SK-N-SH (cell line): Measurements from ENCODE around the gene PARVA. TPM values are rescaled to one million over a fixed set of nuclear protein-coding genes. Genes with fewer than 3 reads are reported as not detected.
A peak's percentile ranks its signal among the peaks of the same experiment; 100 is the strongest.

Experiments
- CTCF ChIA-PET: fragments of 300-600, 350-600 bp; formaldehyde crosslinking; extraction: SDS; loops from one replicate; lab custom pipeline; 2021; lab: Yijun Ruan, JAX
- POLR2A ChIA-PET: fragments of 350-600 bp; sonication (Branson Sonifier 250); formaldehyde crosslinking; extraction: SDS; loops from one replicate; lab custom pipeline; 2020; ENCODE audit warnings: antibody characterized with exemption, inconsistent platforms; lab: Yijun Ruan, JAX
- DNase-seq: peaks from one replicate; pipeline ENCODE4 v3.0.0; 2012
- H2AFZ ChIP-seq: fragments of 200-600 bp; sonication (generic); 2 replicates; pipeline ENCODE4 v1.8.1; 2016; ENCODE audit warnings: antibody characterized with exemption, mild to moderate bottlenecking, low read depth
- H3F3A ChIP-seq: fragments of 200-600 bp; sonication (generic); replicated peaks from 2 replicates; pipeline ENCODE3; 2016; ENCODE audit warnings: antibody characterized with exemption, mild to moderate bottlenecking; ENCODE audit not compliant: insufficient read depth
- H3K27ac ChIP-seq, 2 experiments: fragments of 200-500 bp in 1 of 2; fragments of 200-600 bp in 1 of 2; sonication (Bioruptor generic) in 1 of 2; sonication (generic), shearing (Covaris generic) in 1 of 2; 2 replicates each; pipeline versions ENCODE4 v1.5.1 to v1.6.1; 2014 to 2016; ENCODE audit warnings: low read depth in 2 of 2, inconsistent platforms in 1 of 2, low read length in 1 of 2, mild to moderate bottlenecking in 1 of 2, mixed read lengths in 1 of 2
- H3K27me3 ChIP-seq: fragments of 200-600 bp; sonication (generic), shearing (Covaris generic); 2 replicates; pipeline ENCODE4 v1.6.1; 2016; ENCODE audit warnings: mixed run types; ENCODE audit not compliant: insufficient read depth
- H3K36me3 ChIP-seq, 2 experiments: fragments of 200-500 bp in 1 of 2; fragments of 200-600 bp in 1 of 2; sonication (Bioruptor generic) in 1 of 2; sonication (generic) in 1 of 2; replicated peaks in 1 of 2; 2 replicates each; pipeline versions ENCODE3 to v1.5.1; 2014 to 2016; ENCODE audit warnings: low read length in 1 of 2, mild to moderate bottlenecking in 1 of 2; ENCODE audit not compliant: insufficient read depth in 2 of 2, control insufficient read depth in 1 of 2
- H3K4me1 ChIP-seq, 2 experiments: fragments of 200-500 bp in 1 of 2; fragments of 200-600 bp in 1 of 2; sonication (Bioruptor generic) in 1 of 2; sonication (generic), shearing (Covaris generic) in 1 of 2; 2 replicates each; pipeline versions ENCODE4 v1.5.1 to v1.6.1; 2014 to 2016; ENCODE audit warnings: low read depth in 1 of 2, low read length in 1 of 2, mixed run types in 1 of 2; ENCODE audit not compliant: insufficient read depth in 2 of 2, control insufficient read depth in 1 of 2
- H3K4me2 ChIP-seq: fragments of 200-600 bp; sonication (generic), shearing (Covaris generic); 2 replicates; pipeline ENCODE4 v1.6.1; 2017; ENCODE audit warnings: mixed run types
- H3K4me3 ChIP-seq, 2 experiments: fragments of 200-500 bp in 1 of 2; fragments of 200-600 bp in 1 of 2; sonication (Bioruptor generic) in 1 of 2; sonication (generic), shearing (Covaris generic) in 1 of 2; 2 replicates each; pipeline versions ENCODE4 v1.5.1 to v1.8.1; 2014 to 2016; ENCODE audit warnings: low read depth in 2 of 2, inconsistent platforms in 1 of 2, low read length in 1 of 2, mild to moderate bottlenecking in 1 of 2, mixed read lengths in 1 of 2, moderate library complexity in 1 of 2
- H3K79me2 ChIP-seq: fragments of 200-600 bp; sonication (generic); 2 replicates; pipeline ENCODE4 v1.8.1; 2017; ENCODE audit warnings: mild to moderate bottlenecking; ENCODE audit not compliant: insufficient read depth
- H3K9ac ChIP-seq: fragments of 200-600 bp; sonication (generic); 2 replicates; pipeline ENCODE4 v1.6.1; 2017; ENCODE audit warnings: mixed run types
- H3K9me2 ChIP-seq: fragments of 200-600 bp; sonication (generic); 2 replicates; pipeline ENCODE4 v1.6.1; 2017; ENCODE audit warnings: mixed run types
- H3K9me3 ChIP-seq: fragments of 200-600 bp; sonication (generic); 2 replicates; pipeline ENCODE4 v1.6.1; 2017; ENCODE audit warnings: mixed run types, mild to moderate bottlenecking, moderate library complexity
- H4K20me1 ChIP-seq: fragments of 200-600 bp; sonication (generic); 2 replicates; pipeline ENCODE4 v1.6.1; 2017; ENCODE audit warnings: mild to moderate bottlenecking, mixed run types; ENCODE audit not compliant: insufficient read depth
- EP300 ChIP-seq, 2 experiments: IDR thresholded peaks; 2 replicates each; pipeline versions ENCODE4 v1.4.0 to v1.6.1; 2012; ENCODE audit warnings: borderline replicate concordance in 1 of 2, low read depth in 1 of 2, low read length in 1 of 2
- EZH2phosphoT487 ChIP-seq: fragments of 200-600 bp; sonication (generic); IDR thresholded peaks from 2 replicates; pipeline ENCODE4 v1.6.1; 2017; ENCODE audit warnings: low read depth, mixed run types, mild to moderate bottlenecking, antibody characterized with exemption, moderate library complexity, borderline replicate concordance
- FOSL2 ChIP-seq: IDR thresholded peaks from 2 replicates; pipeline ENCODE4 v1.4.0; 2012; ENCODE audit warnings: low read depth, mild to moderate bottlenecking, moderate library complexity, borderline replicate concordance
- FOXJ3 ChIP-seq: sonication (generic); formaldehyde crosslinking; IDR thresholded peaks from 2 replicates; pipeline ENCODE4 v1.5.1; 2020; ENCODE audit warnings: mild to moderate bottlenecking, missing genetic modification reagents
- FOXM1 ChIP-seq: IDR thresholded peaks from 2 replicates; pipeline ENCODE4 v1.4.0; 2012; ENCODE audit warnings: low read depth, mild to moderate bottlenecking
- GATA2 ChIP-seq: sonication (generic); formaldehyde crosslinking; IDR thresholded peaks from 2 replicates; pipeline ENCODE4 v1.5.0; 2020; ENCODE audit warnings: mild to moderate bottlenecking, missing genetic modification reagents
- JUND ChIP-seq: IDR thresholded peaks from 2 replicates; pipeline ENCODE4 v1.4.0; 2012
- MAX ChIP-seq: IDR thresholded peaks from 2 replicates; pipeline ENCODE4 v1.4.0; 2012; ENCODE audit warnings: low read depth
- MEF2A ChIP-seq: IDR thresholded peaks from 2 replicates; pipeline ENCODE4 v1.4.0; 2012; ENCODE audit warnings: low read depth, borderline replicate concordance
- MXI1 ChIP-seq: IDR thresholded peaks from 2 replicates; pipeline ENCODE4 v1.6.1; 2012; ENCODE audit warnings: mild to moderate bottlenecking, low read depth, low read length, improper control_type of control experiment
- NFIC ChIP-seq: IDR thresholded peaks from 2 replicates; pipeline ENCODE4 v1.4.0; 2012; ENCODE audit warnings: borderline replicate concordance
- PBX3 ChIP-seq: IDR thresholded peaks from 2 replicates; pipeline ENCODE4; 2012
- RAD21 ChIP-seq: IDR thresholded peaks from 2 replicates; pipeline ENCODE4 v1.6.1; 2012; ENCODE audit warnings: mild to moderate bottlenecking, low read length
- RCOR1 ChIP-seq: fragments of 150-350 bp; IDR thresholded peaks from 2 replicates; pipeline ENCODE4 v1.6.1; 2017; ENCODE audit warnings: antibody characterized with exemption, low read length
- RFX5 ChIP-seq: IDR thresholded peaks from 2 replicates; pipeline ENCODE4 v1.6.1; 2012; ENCODE audit warnings: mild to moderate bottlenecking, improper control_type of control experiment, low read length
- SIN3A ChIP-seq: IDR thresholded peaks from 2 replicates; pipeline ENCODE4 v1.6.1; 2012; ENCODE audit warnings: low read depth, mild to moderate bottlenecking, low read length, moderate library complexity, borderline replicate concordance
- TAF1 ChIP-seq: IDR thresholded peaks from 2 replicates; pipeline ENCODE4 v1.6.1; 2012; ENCODE audit warnings: low read depth, mild to moderate bottlenecking, low read length, moderate library complexity, borderline replicate concordance
- TCF12 ChIP-seq: IDR thresholded peaks from 2 replicates; pipeline ENCODE4 v1.4.0; 2012
- TEAD4 ChIP-seq: IDR thresholded peaks from 2 replicates; pipeline ENCODE4 v1.4.0; 2012; ENCODE audit warnings: mild to moderate bottlenecking, borderline replicate concordance; ENCODE audit not compliant: insufficient read depth
- USF1 ChIP-seq: IDR thresholded peaks from 2 replicates; pipeline ENCODE4 v1.4.0; 2012; ENCODE audit warnings: low read depth, borderline replicate concordance
- USF2 ChIP-seq: fragments of 150-350 bp; IDR thresholded peaks from 2 replicates; pipeline ENCODE4 v1.6.1; 2017; ENCODE audit warnings: antibody characterized with exemption, low read length, low read depth, borderline replicate concordance
- ZBTB33 ChIP-seq: IDR thresholded peaks from 2 replicates; pipeline ENCODE4 v1.4.0; 2012; ENCODE audit warnings: low read depth, borderline replicate concordance
- WGBS: methylation state at CpG from one replicate; pipeline ENCODE4 v1.1.6; 2017; ENCODE audit warnings: low lambda C conversion rate; 5-methylcytosine and 5-hydroxymethylcytosine counted together
- polyA plus RNA-seq, 3 experiments: library from polyadenylated mRNA; depleted of rRNA; stranded (reverse); fragments of >200 nt; gene quantifications; 2 replicates each; pipeline ENCODE4 v1.2.3, GENCODE V29; 2012

Gene PARVA
- polyA plus RNA-seq, 1 of the 3 experiments (the other 2 are of a cell fraction) = 27.6 TPM

GRCh38 chr11:12581923-12582322 is 204.6 kb downstream of the PARVA start:
- ChIA-PET POLR2A (no interaction called here), CTCF (interaction anchor here (1.3 to 1.7 kb wide), 2 partner anchors 10 to 13 kb away, joined by 3 to 4 read pairs; no protein-coding TSS in a partner anchor)
- WGBS = 0% methylated on average over 1 of the region's 1 CpG
- H3K36me3 ChIP-seq = no peaks in the 10 kb centered on the region
- H3K9me2 ChIP-seq = no peaks in the 10 kb centered on the region
- peak overlapping the region in 1 of 2 experiments; percentile 75; a peak in 3 of 4 replicates for H3K27ac ChIP-seq
- H3K4me2 ChIP-seq = peak overlapping the region; percentile 54; the same call in 1 of the 2 replicates
- H3F3A ChIP-seq = peaks cover 17% of the 10 kb centered on the region
- H3K27me3 ChIP-seq = no peaks in the 10 kb centered on the region
- H3K9me3 ChIP-seq = no peaks in the 10 kb centered on the region
- peak overlapping the region; percentile 53; the same call in 1 of the 2 replicates for H2AFZ ChIP-seq
- peak overlapping the region; percentile 58; the same call in 1 of the 2 replicates for H3K9ac ChIP-seq
- DNase-seq = no peak
- H3K4me1 ChIP-seq = peaks cover 5 to 9% of the 10 kb centered on the region in 2 experiments; a peak in 3 of 4 replicates
- H3K4me3 ChIP-seq = no peak overlapping the region
- H4K20me1 ChIP-seq = no peaks in the 10 kb centered on the region
- 0 out of 2 replicates have a peak, but pooled peaks have one; percentile 16 for TF ChIP-seq NFIC
- no peak for TF ChIP-seq USF2
- 0 out of 2 replicates have a peak, but pooled peaks have one; percentile 42 for TF ChIP-seq TEAD4
- TF ChIP-seq MAX = 0 out of 2 replicates have a peak, but pooled peaks have one; percentile 21
- no peak for TF ChIP-seq FOXJ3 (CRISPR knock-in tag)
- TF ChIP-seq RAD21 = no peak
- no peak for TF ChIP-seq TAF1
- TF ChIP-seq USF1 = no peak
- peak; percentile 36 for TF ChIP-seq JUND
- TF ChIP-seq GATA2 (CRISPR knock-in tag) = no peak
- TF ChIP-seq EZH2phosphoT487 = no peak
- peak; percentile 35; the same call in 1 of the 2 replicates for TF ChIP-seq PBX3
- TF ChIP-seq RCOR1 = no peak
- TF ChIP-seq EP300 (IDR thresholded peaks at IDR 0.05; ENCODE audit: borderline replicate concordance in 1 of 2, low read depth in 1 of 2, low read length in 1 of 2) = peak in 1 of 2 experiments; percentile 24; a peak in 1 of 4 replicates
- 0 out of 2 replicates have a peak, but pooled peaks have one; percentile 24 for TF ChIP-seq SIN3A
- no peak for TF ChIP-seq FOXM1
- TF ChIP-seq FOSL2 = peak; percentile 70; the same call in 1 of the 2 replicates
- TF ChIP-seq TCF12 = peak; percentile 51
- TF ChIP-seq MXI1 = no peak
- no peak for TF ChIP-seq MEF2A
- no peak for TF ChIP-seq ZBTB33
- TF ChIP-seq RFX5 = no peak
- no peaks in the 10 kb centered on the region for H3K79me2 ChIP-seq
